ENCODE data around the gene PLS3. TPM values are rescaled to one million over a fixed set of nuclear protein-coding genes. Genes with fewer than 3 reads are reported as not detected.

PLS3 gene
- total RNA-seq, 1 donor = 323 TPM

GRCh38 chrX:115579327-115579726 is 18.4 kb downstream of the PLS3 start:
- TF ChIP-seq CTCF (IDR thresholded peaks at IDR 0.05; ENCODE audit: insufficient read depth, low read depth, low read length) = no peak
- no peak for DNase-seq (ENCODE audit: low read depth)

GRCh38 chrX:115579786-115580294 is 18.9 kb downstream of the PLS3 start:
- DNase-seq (ENCODE audit: low read depth) = no peak
- no peak for TF ChIP-seq CTCF (IDR thresholded peaks at IDR 0.05; ENCODE audit: insufficient read depth, low read depth, low read length)
- no peak overlapping the region for H3K4me3 ChIP-seq (ENCODE audit: low read depth, low read length)

More at GRCh38 chrX:115579327-115579726, 18.4 kb downstream of the PLS3 start:
- H3K4me3 ChIP-seq (ENCODE audit: low read depth, low read length) = no peak overlapping the region

GRCh38 chrX:115581759-115582615 is 21.0 kb downstream of the PLS3 start:
- DNase-seq (ENCODE audit: low read depth) = no peak
- TF ChIP-seq CTCF (IDR thresholded peaks at IDR 0.05; ENCODE audit: insufficient read depth, low read depth, low read length) = no peak
- H3K4me3 ChIP-seq (ENCODE audit: low read depth, low read length) = no peak overlapping the region

DNA sequence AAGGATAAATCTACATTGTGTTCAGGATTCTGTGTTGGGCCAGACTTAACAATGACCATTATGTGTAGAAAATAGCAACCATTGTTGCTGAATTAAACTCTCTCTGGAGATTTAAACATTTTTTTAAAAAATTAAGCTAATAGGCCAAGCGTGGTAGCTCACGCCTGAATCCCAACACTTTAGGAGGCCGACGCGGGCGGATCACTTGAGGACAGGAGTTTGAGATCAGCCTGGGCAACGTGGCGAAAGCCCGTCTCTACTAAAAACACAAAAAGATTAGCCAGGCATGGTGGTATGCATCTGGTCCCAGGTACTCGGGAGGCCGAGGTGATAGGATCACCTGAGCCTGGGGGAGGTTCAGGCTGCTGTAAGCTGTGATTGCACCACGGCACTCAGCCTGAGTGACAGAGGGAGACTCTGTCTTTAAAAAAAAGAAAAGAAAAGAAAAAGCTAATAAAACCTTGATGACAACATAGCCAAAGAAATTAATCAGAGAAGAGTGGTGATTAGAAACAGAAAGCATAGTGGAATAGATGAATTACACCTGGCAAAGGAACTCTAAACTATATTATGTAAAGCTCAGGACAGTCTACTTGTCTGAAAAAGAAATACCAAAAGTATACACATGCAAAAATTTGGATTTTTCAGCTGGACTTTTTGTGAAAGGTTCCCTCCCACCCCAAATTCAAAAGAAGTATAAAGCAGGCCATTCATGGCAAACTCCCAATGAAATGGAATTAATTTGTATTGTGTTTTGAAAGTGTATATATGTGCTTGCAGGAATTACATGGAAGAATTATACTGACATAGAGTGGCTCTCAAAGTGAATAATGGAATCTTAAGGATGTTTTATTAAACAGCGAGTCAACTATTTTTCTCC is 21.9 kb downstream of the PLS3 start:
- DNase-seq (ENCODE audit: low read depth) = no peak
- no peak for TF ChIP-seq CTCF (IDR thresholded peaks at IDR 0.05; ENCODE audit: insufficient read depth, low read depth, low read length)
- H3K4me3 ChIP-seq (ENCODE audit: low read depth, low read length) = no peak overlapping the region

DNA sequence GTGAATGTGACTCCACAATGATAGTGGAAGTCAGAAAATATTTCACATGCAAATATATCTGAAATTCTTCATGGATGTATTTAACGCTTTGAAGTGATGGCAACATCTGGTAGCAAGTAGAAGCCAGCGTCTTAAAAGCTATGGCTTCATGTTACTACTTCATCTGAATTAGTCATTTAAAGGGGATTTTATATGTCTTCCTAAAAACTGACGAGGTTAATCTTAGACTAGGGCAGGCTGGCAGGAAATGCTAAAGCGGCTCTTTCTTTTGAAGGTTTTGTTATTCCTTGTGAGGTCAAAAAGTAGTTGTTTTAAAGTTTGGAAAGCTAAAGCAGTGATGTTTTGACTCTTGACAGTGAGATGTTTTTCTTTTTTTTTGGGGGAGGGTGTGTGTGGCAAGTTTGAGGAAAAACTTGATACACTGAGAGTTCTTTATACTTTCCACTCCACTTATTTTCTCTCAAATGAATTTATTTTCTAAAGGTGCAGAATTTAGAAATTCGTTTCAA is 22.6 kb downstream of the PLS3 start:
- H3K4me3 ChIP-seq (ENCODE audit: low read depth, low read length) = no peak overlapping the region
- TF ChIP-seq CTCF (IDR thresholded peaks at IDR 0.05; ENCODE audit: insufficient read depth, low read depth, low read length) = no peak
- DNase-seq (ENCODE audit: low read depth) = peak; percentile 59

GRCh38 chrX:115584696-115585095 is 23.7 kb downstream of the PLS3 start:
- TF ChIP-seq CTCF (IDR thresholded peaks at IDR 0.05; ENCODE audit: insufficient read depth, low read depth, low read length) = no peak
- H3K4me3 ChIP-seq (ENCODE audit: low read depth, low read length) = no peak overlapping the region
- DNase-seq (ENCODE audit: low read depth) = no peak
